ENCODE results near the gene ETAA1. TPM values are rescaled to one million over a fixed set of nuclear protein-coding genes. Genes with fewer than 3 reads are reported as not detected.

Gene ETAA1
- polyA plus RNA-seq, 3 donors: 3.5 to 7.0 (median 3.6) TPM

GRCh38 chr2:67416136-67416535 is 19.0 kb downstream of the ETAA1 start:
- 90 to 95% (median 91%) methylated on average over 1 of the region's 1 CpG for WGBS, 3 donors
- H3K27ac ChIP-seq (ENCODE audit: low read depth, low read length): no peak overlapping the region

DNA sequence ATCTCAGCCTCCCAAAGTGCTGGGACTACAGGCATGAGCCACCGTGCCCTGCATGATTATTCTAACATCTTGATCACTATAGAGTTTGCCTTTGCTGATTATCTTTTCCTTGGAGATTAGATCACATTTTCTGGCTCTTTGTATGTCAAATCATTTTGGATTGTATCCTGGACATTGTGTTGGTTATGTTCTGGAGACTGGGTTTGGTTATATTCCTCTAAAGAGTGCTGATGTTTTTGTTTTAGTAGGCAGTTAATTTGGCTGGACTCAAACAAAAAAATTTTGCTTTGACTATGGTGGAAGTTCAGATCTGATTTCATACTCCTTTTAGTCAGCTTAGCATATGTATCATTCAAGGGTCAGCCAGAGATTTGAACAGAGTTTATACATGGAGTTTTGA is 26.4 kb downstream of the ETAA1 start:
- no peak overlapping the region for H3K27ac ChIP-seq (ENCODE audit: low read depth, low read length)
- WGBS, 3 donors: 94 to 97% (median 94%) methylated on average over 1 of the region's 1 CpG

- no peak overlapping the region for H3K27ac ChIP-seq (ENCODE audit: low read depth, low read length)
- WGBS, 3 donors: 90 to 95% (median 92%) methylated on average over 4 of the region's 4 CpGs
These were observed 39.1 kb downstream of the ETAA1 start for GRCh38 chr2:67436221-67436620.

DNA sequence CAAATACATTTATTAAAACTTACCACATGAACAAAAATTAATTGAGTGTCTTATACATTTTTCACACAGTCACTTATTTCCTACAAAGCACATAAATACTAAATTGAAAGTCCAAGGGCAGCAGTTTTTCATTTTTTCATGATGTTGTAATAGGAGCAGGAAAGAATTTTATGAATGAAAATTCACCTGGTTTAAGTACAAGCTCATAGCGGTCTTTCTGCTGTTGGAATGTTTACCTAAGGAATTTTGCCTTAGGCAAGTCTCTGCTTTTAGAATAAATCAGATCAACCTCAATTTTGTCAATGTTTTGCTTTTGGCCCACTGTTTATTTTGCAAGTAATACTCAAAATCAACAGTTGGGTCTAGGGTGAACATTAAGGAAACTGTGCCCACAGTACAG is 40.0 kb downstream of the ETAA1 start:
- no peak overlapping the region for H3K27ac ChIP-seq (ENCODE audit: low read depth, low read length)
- 51 to 84% (median 74%) methylated on average over 1 of the region's 1 CpG for WGBS, 3 donors

DNA sequence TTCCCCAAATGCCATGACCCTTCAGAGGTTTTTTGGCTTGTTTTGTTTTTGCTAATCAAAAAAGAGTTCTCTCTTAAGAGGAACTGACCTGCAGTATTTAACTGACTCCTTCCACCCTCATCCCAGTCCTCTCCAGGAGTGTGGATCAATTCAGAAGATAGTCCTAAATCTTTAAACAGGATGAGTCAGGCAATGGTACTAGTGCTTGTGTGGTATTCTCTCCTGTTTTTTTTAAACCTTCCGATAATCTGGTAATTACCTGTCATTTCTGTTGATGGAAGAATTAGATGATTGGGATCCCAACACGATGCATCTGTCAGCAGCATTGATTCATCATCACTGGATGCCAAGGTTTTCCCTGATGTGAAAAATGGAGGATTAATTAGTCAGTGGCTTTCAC is 41.2 kb downstream of the ETAA1 start:
- 74 to 85% (median 85%) methylated on average over 2 of the region's 2 CpGs for WGBS, 3 donors
- no peak overlapping the region for H3K27ac ChIP-seq (ENCODE audit: low read depth, low read length)

- no peak overlapping the region for H3K27ac ChIP-seq (ENCODE audit: low read depth, low read length)
- 74 to 80% (median 79%) methylated on average over 5 of the region's 5 CpGs for whole genome bisulfite sequencing, 3 donors
These were observed 48.6 kb downstream of the ETAA1 start for GRCh38 chr2:67445652-67446268.

- WGBS, 3 donors: 27 to 79% (median 68%) methylated on average over 2 of the region's 2 CpGs
- no peak overlapping the region for H3K27ac ChIP-seq (ENCODE audit: low read depth, low read length)
These were observed 49.4 kb downstream of the ETAA1 start for GRCh38 chr2:67446491-67446911.

GRCh38 chr2:67448648-67449047 is 51.5 kb downstream of the ETAA1 start:
- no peak overlapping the region for H3K27ac ChIP-seq (ENCODE audit: low read depth, low read length)
- 87 to 97% (median 97%) methylated on average over 1 of the region's 1 CpG for WGBS, 3 donors

- H3K27ac ChIP-seq (ENCODE audit: low read depth, low read length): no peak overlapping the region
- 73 to 76% (median 73%) methylated on average over 7 of the region's 7 CpGs for WGBS, 3 donors
These were observed 54.1 kb downstream of the ETAA1 start for GRCh38 chr2:67451086-67451832.

DNA sequence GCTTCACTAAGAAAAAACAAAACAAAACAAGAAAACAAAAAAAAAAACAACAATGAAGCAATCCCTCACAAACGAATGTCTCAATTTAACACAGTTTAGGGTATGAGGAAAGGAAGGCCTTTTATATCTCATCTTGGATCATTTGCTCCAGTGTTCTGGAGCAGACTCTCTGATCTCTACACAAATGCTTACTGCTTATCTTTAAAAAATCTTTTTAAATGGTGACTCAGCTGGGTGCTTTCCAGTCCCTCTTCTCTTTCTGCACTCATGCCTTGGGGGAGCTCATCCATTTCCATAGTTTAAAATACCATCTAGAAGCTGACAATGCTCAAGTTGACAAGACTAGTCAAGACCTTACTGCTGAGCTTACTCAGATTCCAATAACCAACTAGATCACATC is 56.2 kb downstream of the ETAA1 start:
- 75 to 88% (median 85%) methylated on average over 1 of the region's 1 CpG for WGBS, 3 donors
- H3K27ac ChIP-seq (ENCODE audit: low read depth, low read length): no peak overlapping the region

DNA sequence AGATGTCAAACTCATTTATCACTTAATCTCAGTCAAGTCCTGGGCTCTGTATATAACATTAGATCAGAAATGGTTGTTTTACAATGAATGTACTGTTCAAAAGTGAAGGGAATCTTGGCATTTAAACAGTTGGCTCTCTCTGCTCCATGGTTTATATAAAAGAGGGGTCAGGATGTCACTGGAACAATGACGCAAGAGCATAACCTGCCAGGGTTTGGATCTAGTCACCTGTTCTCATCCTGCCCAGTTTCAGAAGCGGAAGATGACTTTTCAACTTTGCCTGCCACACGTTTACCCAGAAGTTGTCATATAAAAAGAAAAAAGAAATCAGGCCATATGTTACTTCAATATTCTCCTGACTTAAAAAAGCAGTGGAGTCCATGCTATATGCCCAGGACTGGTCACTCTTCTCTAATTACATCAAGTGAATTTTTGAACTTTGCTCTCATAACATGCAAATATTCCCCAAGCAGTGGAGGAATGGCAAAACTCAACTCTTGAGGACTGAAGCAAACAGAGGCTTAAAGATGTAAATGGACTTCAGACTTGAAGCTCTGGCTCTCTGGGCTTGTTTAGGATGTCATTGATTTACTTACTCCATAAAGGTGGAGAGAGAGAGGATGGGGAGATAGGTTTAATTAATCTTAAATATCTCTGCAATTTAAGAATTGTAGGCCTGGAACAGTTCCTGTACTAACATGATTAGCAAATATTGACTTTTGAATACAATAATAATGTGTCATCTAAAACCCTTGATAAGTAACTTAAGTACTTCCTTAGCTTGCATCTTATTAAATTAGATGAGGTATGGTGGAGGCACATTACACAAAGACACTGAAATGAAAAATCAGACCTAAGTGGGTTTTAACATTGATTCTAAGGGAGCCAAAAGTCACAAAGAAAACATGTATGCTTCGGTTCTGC is 58.3 kb downstream of the ETAA1 start:
- no peak overlapping the region for H3K27ac ChIP-seq (ENCODE audit: low read depth, low read length)
- WGBS, 3 donors: 72 to 91% (median 76%) methylated on average over 4 of the region's 4 CpGs

DNA sequence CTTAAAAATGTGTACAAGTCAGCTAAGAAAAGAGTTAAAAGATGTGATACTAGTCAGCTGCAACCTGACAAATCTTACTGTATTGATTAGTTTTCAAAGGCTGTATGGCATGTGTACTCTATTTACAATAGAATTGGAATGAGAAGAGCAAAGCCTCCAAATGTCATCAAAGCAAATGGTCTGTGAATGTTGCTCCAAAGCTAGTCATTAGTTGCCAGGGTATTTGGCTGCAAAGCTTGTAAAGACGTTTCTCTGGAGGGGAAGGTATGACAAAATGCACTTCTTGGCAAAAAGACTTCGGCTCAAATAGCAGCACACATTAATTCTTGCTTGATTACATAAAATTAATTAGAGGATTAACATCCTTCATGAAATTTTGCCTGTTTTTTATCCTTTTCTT is 59.3 kb downstream of the ETAA1 start:
- no peak overlapping the region for H3K27ac ChIP-seq (ENCODE audit: low read depth, low read length)
- 48 to 73% (median 55%) methylated on average over 2 of the region's 2 CpGs for WGBS, 3 donors

DNA sequence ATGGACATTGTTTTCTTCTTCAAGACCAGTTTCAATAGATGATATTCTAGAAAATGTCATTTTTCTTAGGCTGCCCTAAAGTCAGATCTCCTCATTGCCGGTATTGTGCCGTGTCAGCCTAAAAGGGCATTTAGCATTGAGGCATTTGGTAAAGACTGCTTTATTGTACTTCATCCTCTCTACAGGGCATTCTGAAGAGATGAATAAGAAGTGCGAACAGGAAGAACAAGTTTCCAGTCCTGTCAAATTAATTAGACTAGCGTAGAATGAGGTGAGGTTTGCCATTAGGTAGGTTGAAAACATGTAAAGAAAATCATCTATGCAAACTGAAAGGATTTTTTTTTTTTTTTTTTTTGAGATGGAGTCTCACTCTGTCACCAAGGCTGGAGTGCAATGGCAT is 60.6 kb downstream of the ETAA1 start:
- no peak overlapping the region for H3K27ac ChIP-seq (ENCODE audit: low read depth, low read length)
- WGBS, 3 donors: 71 to 92% (median 79%) methylated on average over 4 of the region's 4 CpGs

GRCh38 chr2:67459761-67460160 is 62.6 kb downstream of the ETAA1 start:
- no peak overlapping the region for H3K27ac ChIP-seq (ENCODE audit: low read depth, low read length)
- WGBS, 3 donors: 96 to 98% (median 97%) methylated on average over 2 of the region's 2 CpGs
